ENCODE measurements around the gene NQO2. TPM values are rescaled to one million over a fixed set of nuclear protein-coding genes. Genes with fewer than 3 reads are reported as not detected.
"Not testable (repeated sequence)": the region's sequence is repeated elsewhere in the genome, so short reads cannot be mapped to it uniquely, and the experiment has no call there.

NQO2 gene
- total RNA-seq, 4 donors from 2014 or later = 15.8 to 32.8 (median 27.2) TPM

- TF ChIP-seq POLR2A (IDR thresholded peaks at IDR 0.05) (peak; percentile 72 to 75), POLR2AphosphoS5 (IDR thresholded peaks at IDR 0.05) (no peak), CTCF (IDR thresholded peaks at IDR 0.05) (peak in 1 of 4 experiments; percentile 5)
- no peaks in the 10 kb centered on the region for H3K36me3 ChIP-seq
- H3K4me1 ChIP-seq = peaks cover 0 to 55% (median 4%) of the 10 kb centered on the region in 3 donors
- H3K27ac ChIP-seq = peak overlapping the region; percentile 91 to 99 (median 96)
- H3K27me3 ChIP-seq = no peaks in the 10 kb centered on the region
- no peaks in the 10 kb centered on the region for H3K9me3 ChIP-seq
- peak overlapping the region; percentile 58 to 80 for H3K4me3 ChIP-seq
- peak; percentile 89 for ATAC-seq
- 0 to 1% methylated on average over 4 to 9 of the region's 80 CpGs for WGBS, 2 donors (ENCODE audit: low coverage in 1 of 2)
These were observed 28.8 kb upstream of the NQO2 start for GRCh38 chr6:2970753-2971419.

- peak in 1 of 2 donors; percentile 44 for TF ChIP-seq POLR2A (IDR thresholded peaks at IDR 0.05)
- TF ChIP-seq EP300 (IDR thresholded peaks at IDR 0.05) = no peak
- TF ChIP-seq CTCF (IDR thresholded peaks at IDR 0.05) = peak in 1 of 4 experiments; percentile 11
- TF ChIP-seq POLR2AphosphoS5 (IDR thresholded peaks at IDR 0.05) = peak; percentile 53
- Histone ChIP-seq H3K4me1 (peaks cover 0 to 53% (median 4%) of the 10 kb centered on the region in 3 donors), H3K4me3 (peak within 1 kb of the TSS; percentile 58 to 80), H3K27ac (peak within 1 kb of the TSS; percentile 91 to 99 (median 96)), H3K9me3 (no peaks in the 10 kb centered on the region), H3K36me3 (no peaks in the 10 kb centered on the region), H3K27me3 (no peaks in the 10 kb centered on the region)
- WGBS, 2 donors (ENCODE audit: low coverage in 1 of 2) = 1% methylated on average over 10 of the region's 63 CpGs; no CpG with 5 or more reads in 1 of the 2 donors
- ATAC-seq = peak; percentile 83
These were observed 28.1 kb upstream of the NQO2 start, which contains the start of gene SERPINB6 for GRCh38 chr6:2971420-2972218. Gene SERPINB6 (minus strand): TSS chr6:2971567. CDS start chr6:2959332, 12,235 bp downstream.

- Histone ChIP-seq H3K4me1 (peaks cover 0 to 53% (median 6%) of the 10 kb centered on the region in 3 donors), H3K4me3 (peak overlapping the region; percentile 58 to 80), H3K27ac (peak overlapping the region; percentile 91 to 99 (median 96))
- not testable (repeated sequence) for ATAC-seq, H3K36me3 ChIP-seq, H3K9me3 ChIP-seq, H3K27me3 ChIP-seq
- 10% methylated on average over 1 of the region's 1 CpG; no CpG with 5 or more reads in 1 of the 2 donors for WGBS, 2 donors (ENCODE audit: low coverage in 1 of 2)
These were observed 27.5 kb upstream of the NQO2 start for GRCh38 chr6:2972219-2972487.

- WGBS, 2 donors (ENCODE audit: low coverage in 1 of 2) = 91 to 96% methylated on average over 4 to 5 of the region's 5 CpGs
- not testable (repeated sequence) for H3K9me3 ChIP-seq, H3K4me3 ChIP-seq, ATAC-seq, H3K27me3 ChIP-seq, H3K36me3 ChIP-seq
- Histone ChIP-seq H3K27ac (peak overlapping the region in 3 of 4 donors; percentile 36 to 99 (median 98)), H3K4me1 (peaks cover 0 to 51% (median 7%) of the 10 kb centered on the region in 3 donors)
These were observed 27.0 kb upstream of the NQO2 start for GRCh38 chr6:2972685-2973084.

GRCh38 chr6:2973180-2973579, 26.5 kb upstream of the NQO2 start:
- peak overlapping the region in 2 of 4 donors; percentile 36 to 99 for H3K27ac ChIP-seq
- not testable (repeated sequence) for H3K9me3 ChIP-seq, H3K4me3 ChIP-seq, H3K36me3 ChIP-seq, H3K27me3 ChIP-seq, ATAC-seq
- 95 to 98% methylated on average over 5 to 6 of the region's 6 CpGs for WGBS, 2 donors (ENCODE audit: low coverage in 1 of 2)
- peaks cover 0 to 47% (median 7%) of the 10 kb centered on the region in 3 donors for H3K4me1 ChIP-seq

GRCh38 chr6:2973676-2974075, 26.0 kb upstream of the NQO2 start:
- H3K4me3 ChIP-seq = no peak overlapping the region
- H3K27ac ChIP-seq = no peak overlapping the region
- no peak for TF ChIP-seq CTCF (IDR thresholded peaks at IDR 0.05)
- no peak for TF ChIP-seq EP300 (IDR thresholded peaks at IDR 0.05)
- no peak for TF ChIP-seq POLR2AphosphoS5 (IDR thresholded peaks at IDR 0.05)
- no peak for TF ChIP-seq POLR2A (IDR thresholded peaks at IDR 0.05)
- H3K27me3 ChIP-seq = no peaks in the 10 kb centered on the region
- no peak for ATAC-seq
- no peaks in the 10 kb centered on the region for H3K36me3 ChIP-seq
- WGBS, 2 donors (ENCODE audit: low coverage in 1 of 2) = 91% methylated on average over 5 of the region's 5 CpGs; no CpG with 5 or more reads in 1 of the 2 donors
- no peaks in the 10 kb centered on the region for H3K9me3 ChIP-seq
- peaks cover 0 to 46% (median 7%) of the 10 kb centered on the region in 3 donors for H3K4me1 ChIP-seq
